HepG2 (cell line): ENCODE measurements around the gene ZFPL1. TPM values are rescaled to one million over a fixed set of nuclear protein-coding genes. Genes with fewer than 3 reads are reported as not detected.

Experiments
- ESRRA ChIP-seq: sonication (generic); formaldehyde crosslinking; IDR thresholded peaks from 2 replicates; pipeline ENCODE4 v1.5.1; 2020; ENCODE audit warnings: mild to moderate bottlenecking, low read depth, missing genetic modification reagents
- FIP1L1 ChIP-seq: fragments of 200-400 bp; formaldehyde crosslinking; IDR thresholded peaks from 2 replicates; pipeline ENCODE4 v1.6.1; 2018; ENCODE audit warnings: low read depth, mild to moderate bottlenecking, low read length, moderate library complexity, borderline replicate concordance; ENCODE audit not compliant: insufficient read depth
- GTF3A ChIP-seq: sonication (generic); formaldehyde crosslinking; conservative IDR thresholded peaks from 2 replicates; pipeline ENCODE4 v1.4.0; 2020; ENCODE audit warnings: mild to moderate bottlenecking, missing genetic modification reagents
- JDP2 ChIP-seq: sonication (generic); formaldehyde crosslinking; IDR thresholded peaks from 2 replicates; pipeline ENCODE4 v1.8.1; 2022; ENCODE audit warnings: missing genetic modification reagents, borderline replicate concordance
- KLF13 ChIP-seq: sonication (generic); formaldehyde crosslinking; IDR thresholded peaks from 2 replicates; pipeline ENCODE4 v1.4.0; 2020; ENCODE audit warnings: mild to moderate bottlenecking, missing genetic modification reagents
- MTA1 ChIP-seq: sonication (generic); formaldehyde crosslinking; IDR thresholded peaks from 2 replicates; pipeline ENCODE4 v1.4.0; 2020; ENCODE audit warnings: missing genetic modification reagents, mild to moderate bottlenecking, borderline replicate concordance
- RBAK ChIP-seq: sonication (generic); formaldehyde crosslinking; IDR thresholded peaks from 2 replicates; pipeline ENCODE4 v1.5.1; 2020; ENCODE audit warnings: mild to moderate bottlenecking, missing genetic modification reagents
- STAT5B ChIP-seq: sonication (generic); formaldehyde crosslinking; IDR thresholded peaks from 2 replicates; pipeline ENCODE4 v1.4.0; 2020; ENCODE audit warnings: missing genetic modification reagents
- TFDP2 ChIP-seq: sonication (generic); formaldehyde crosslinking; IDR thresholded peaks from 2 replicates; pipeline ENCODE4 v1.4.0; 2020; ENCODE audit warnings: missing genetic modification reagents
- ZBTB20 ChIP-seq: sonication (generic); formaldehyde crosslinking; IDR thresholded peaks from 2 replicates; pipeline ENCODE4 v1.8.1; 2023; ENCODE audit warnings: missing genetic modification reagents, low read depth, mild to moderate bottlenecking, borderline replicate concordance
- ZNF224 ChIP-seq: sonication (generic); formaldehyde crosslinking; IDR thresholded peaks from 2 replicates; pipeline ENCODE4 v1.5.0; 2020; ENCODE audit warnings: mild to moderate bottlenecking, missing genetic modification reagents
- ZNF367 ChIP-seq: sonication (generic); formaldehyde crosslinking; IDR thresholded peaks from 2 replicates; pipeline ENCODE4 v1.4.0; 2020; ENCODE audit warnings: missing genetic modification reagents, borderline replicate concordance
- ZNF552 ChIP-seq: sonication (generic); formaldehyde crosslinking; IDR thresholded peaks from 2 replicates; pipeline ENCODE4 v1.9.0; 2022; ENCODE audit warnings: missing genetic modification reagents, mild to moderate bottlenecking, borderline replicate concordance
- ZNF644 ChIP-seq: IDR thresholded peaks from 2 replicates; pipeline ENCODE4 v1.6.1; 2016; ENCODE audit warnings: low read depth
- ZNF777 ChIP-seq: sonication (generic); formaldehyde crosslinking; IDR thresholded peaks from 2 replicates; pipeline ENCODE4 v1.4.0; 2020; ENCODE audit warnings: missing genetic modification reagents
- ZSCAN5A ChIP-seq: sonication (generic); formaldehyde crosslinking; IDR thresholded peaks from 2 replicates; pipeline ENCODE4 v1.8.0; 2022; ENCODE audit warnings: mild to moderate bottlenecking, missing genetic modification reagents, borderline replicate concordance
- polyA plus RNA-seq, 8 experiments: library from polyadenylated mRNA; depleted of rRNA in 3 of 8; stranded (reverse) in 7 of 8; unstranded in 1 of 8; fragments of >200 nt; fragmentation: Illumina TruSeq in 4 of 8; extraction: Trizol in 4 of 8; gene quantifications; 2 replicates each; pipeline versions ENCODE4 v1.2.1 to v1.2.3, GENCODE V29; 2011 to 2016; ENCODE audit warnings: low read depth in 4 of 8, missing spikeins in 1 of 8, mixed read lengths in 1 of 8; ENCODE audit not compliant: insufficient read depth in 1 of 8
- total RNA-seq, 5 experiments: library from RNA; depleted of rRNA; stranded (reverse); fragments of >200 nt; fragmentation: Illumina TruSeq; extraction: Trizol; gene quantifications; 2 replicates each; pipeline ENCODE4 v1.2.3, GENCODE V29; 2016; ENCODE audit warnings: low read depth in 1 of 5
- TF ChIP-seq, protein P1 (sequence below): IDR thresholded peaks from 2 replicates; pipeline ENCODE4 v1.6.1; 2016; ENCODE audit warnings: low read depth, control low read depth
- TF ChIP-seq, protein P2 (sequence below): sonication (generic); formaldehyde crosslinking; IDR thresholded peaks from 2 replicates; pipeline ENCODE4 v1.4.0; 2020; ENCODE audit warnings: low read depth, mild to moderate bottlenecking, missing genetic modification reagents
- TF ChIP-seq, protein P3 (sequence below): sonication (generic); formaldehyde crosslinking; IDR thresholded peaks from 2 replicates; pipeline ENCODE4 v1.8.0; 2022; ENCODE audit warnings: missing genetic modification reagents, mild to moderate bottlenecking, moderate library complexity, borderline replicate concordance
- TF ChIP-seq, protein P4 (sequence below): sonication (generic); formaldehyde crosslinking; IDR thresholded peaks from 2 replicates; pipeline ENCODE4 v1.8.0; 2022; ENCODE audit warnings: mild to moderate bottlenecking, missing genetic modification reagents, moderate library complexity

ZFPL1 gene
- total and polyA plus RNA-seq, 2 of the 13 experiments (the other 11 are each of a cell fraction or from before 2014, with no cell fraction given), result 32.2 to 56.0 TPM

GRCh38 chr11:65121865-65122696 is 38.1 kb downstream of the ZFPL1 start, which contains the start of the genes FAU and MRPL49 (continued):
- TF ChIP-seq, protein P1, sequence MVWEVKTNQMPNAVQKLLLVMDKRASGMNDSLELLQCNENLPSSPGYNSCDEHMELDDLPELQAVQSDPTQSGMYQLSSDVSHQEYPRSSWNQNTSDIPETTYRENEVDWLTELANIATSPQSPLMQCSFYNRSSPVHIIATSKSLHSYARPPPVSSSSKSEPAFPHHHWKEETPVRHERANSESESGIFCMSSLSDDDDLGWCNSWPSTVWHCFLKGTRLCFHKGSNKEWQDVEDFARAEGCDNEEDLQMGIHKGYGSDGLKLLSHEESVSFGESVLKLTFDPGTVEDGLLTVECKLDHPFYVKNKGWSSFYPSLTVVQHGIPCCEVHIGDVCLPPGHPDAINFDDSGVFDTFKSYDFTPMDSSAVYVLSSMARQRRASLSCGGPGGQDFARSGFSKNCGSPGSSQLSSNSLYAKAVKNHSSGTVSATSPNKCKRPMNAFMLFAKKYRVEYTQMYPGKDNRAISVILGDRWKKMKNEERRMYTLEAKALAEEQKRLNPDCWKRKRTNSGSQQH (CRISPR knock-in tag), result peak; percentile 95
- TF ChIP-seq, protein P2, sequence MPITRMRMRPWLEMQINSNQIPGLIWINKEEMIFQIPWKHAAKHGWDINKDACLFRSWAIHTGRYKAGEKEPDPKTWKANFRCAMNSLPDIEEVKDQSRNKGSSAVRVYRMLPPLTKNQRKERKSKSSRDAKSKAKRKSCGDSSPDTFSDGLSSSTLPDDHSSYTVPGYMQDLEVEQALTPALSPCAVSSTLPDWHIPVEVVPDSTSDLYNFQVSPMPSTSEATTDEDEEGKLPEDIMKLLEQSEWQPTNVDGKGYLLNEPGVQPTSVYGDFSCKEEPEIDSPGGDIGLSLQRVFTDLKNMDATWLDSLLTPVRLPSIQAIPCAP, result no peak
- TF ChIP-seq KLF13 (CRISPR knock-in tag), result no peak
- TF ChIP-seq ESRRA, result 0 out of 2 replicates have a peak, but pooled peaks have one; percentile 25
- no peak for TF ChIP-seq ZNF367 (CRISPR knock-in tag)
- TF ChIP-seq STAT5B (CRISPR knock-in tag), result no peak
- TF ChIP-seq, protein P3, sequence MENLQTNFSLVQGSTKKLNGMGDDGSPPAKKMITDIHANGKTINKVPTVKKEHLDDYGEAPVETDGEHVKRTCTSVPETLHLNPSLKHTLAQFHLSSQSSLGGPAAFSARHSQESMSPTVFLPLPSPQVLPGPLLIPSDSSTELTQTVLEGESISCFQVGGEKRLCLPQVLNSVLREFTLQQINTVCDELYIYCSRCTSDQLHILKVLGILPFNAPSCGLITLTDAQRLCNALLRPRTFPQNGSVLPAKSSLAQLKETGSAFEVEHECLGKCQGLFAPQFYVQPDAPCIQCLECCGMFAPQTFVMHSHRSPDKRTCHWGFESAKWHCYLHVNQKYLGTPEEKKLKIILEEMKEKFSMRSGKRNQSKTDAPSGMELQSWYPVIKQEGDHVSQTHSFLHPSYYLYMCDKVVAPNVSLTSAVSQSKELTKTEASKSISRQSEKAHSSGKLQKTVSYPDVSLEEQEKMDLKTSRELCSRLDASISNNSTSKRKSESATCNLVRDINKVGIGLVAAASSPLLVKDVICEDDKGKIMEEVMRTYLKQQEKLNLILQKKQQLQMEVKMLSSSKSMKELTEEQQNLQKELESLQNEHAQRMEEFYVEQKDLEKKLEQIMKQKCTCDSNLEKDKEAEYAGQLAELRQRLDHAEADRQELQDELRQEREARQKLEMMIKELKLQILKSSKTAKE (CRISPR knock-in tag), result peak; percentile 47; the same call in 1 of the 2 replicates
- peak; percentile 76 for TF ChIP-seq TFDP2 (CRISPR knock-in tag)
- TF ChIP-seq ZNF644, result 0 out of 2 replicates have a peak, but pooled peaks have one; percentile 11
- no peak for TF ChIP-seq ZNF224 (CRISPR knock-in tag)
- TF ChIP-seq RBAK (CRISPR knock-in tag), result no peak
- TF ChIP-seq GTF3A (CRISPR knock-in tag), result 0 out of 2 replicates have a peak, but pooled peaks have one; percentile 37
- no peak for TF ChIP-seq FIP1L1
- peak; percentile 65 for TF ChIP-seq ZNF777 (CRISPR knock-in tag)
- no peak for TF ChIP-seq ZBTB20
- no peak for TF ChIP-seq MTA1
- no peak for TF ChIP-seq JDP2 (CRISPR knock-in tag)
- TF ChIP-seq ZNF552 (CRISPR knock-in tag), result peak; percentile 17; the same call in 1 of the 2 replicates
- TF ChIP-seq, protein P4, sequence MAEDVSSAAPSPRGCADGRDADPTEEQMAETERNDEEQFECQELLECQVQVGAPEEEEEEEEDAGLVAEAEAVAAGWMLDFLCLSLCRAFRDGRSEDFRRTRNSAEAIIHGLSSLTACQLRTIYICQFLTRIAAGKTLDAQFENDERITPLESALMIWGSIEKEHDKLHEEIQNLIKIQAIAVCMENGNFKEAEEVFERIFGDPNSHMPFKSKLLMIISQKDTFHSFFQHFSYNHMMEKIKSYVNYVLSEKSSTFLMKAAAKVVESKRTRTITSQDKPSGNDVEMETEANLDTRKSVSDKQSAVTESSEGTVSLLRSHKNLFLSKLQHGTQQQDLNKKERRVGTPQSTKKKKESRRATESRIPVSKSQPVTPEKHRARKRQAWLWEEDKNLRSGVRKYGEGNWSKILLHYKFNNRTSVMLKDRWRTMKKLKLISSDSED (CRISPR knock-in tag), result no peak
- 0 out of 2 replicates have a peak, but pooled peaks have one; percentile 39 for TF ChIP-seq ZSCAN5A (CRISPR knock-in tag)
